HFFc6 (cell line): Measurements from ENCODE around the gene CASP3. TPM values are rescaled to one million over a fixed set of nuclear protein-coding genes. Genes with fewer than 3 reads are reported as not detected.
"Not testable (repeated sequence)": the region's sequence is repeated elsewhere in the genome, so short reads cannot be mapped to it uniquely, and the experiment has no call there.

ENCODE experiments used
- DNase-seq: peaks from one replicate; pipeline ENCODE4 v3.0.0-alpha.2; 2018
- H3K27ac Mint-ChIP-seq: 2 replicates; pipeline ENCODE4 v1.8.0; 2020; ENCODE audit warnings: mild to moderate bottlenecking, mixed read lengths
- H3K27me3 Mint-ChIP-seq: 2 replicates; pipeline ENCODE4 v1.8.0; 2021; ENCODE audit warnings: mild to moderate bottlenecking, moderate library complexity, mixed read lengths; ENCODE audit not compliant: insufficient read depth
- H3K36me3 Mint-ChIP-seq: 2 replicates; pipeline ENCODE4 v1.8.0; 2021; ENCODE audit warnings: low read depth, mixed read lengths
- H3K4me1 Mint-ChIP-seq: 2 replicates; pipeline ENCODE4 v1.8.0; 2020; ENCODE audit warnings: low read depth, mixed read lengths
- H3K4me3 Mint-ChIP-seq: 2 replicates; pipeline ENCODE4 v1.8.0; 2020; ENCODE audit warnings: mild to moderate bottlenecking, moderate library complexity, mixed read lengths
- H3K9me3 Mint-ChIP-seq: 2 replicates; pipeline ENCODE4 v1.8.0; 2020; ENCODE audit warnings: mild to moderate bottlenecking, mixed read lengths
- total RNA-seq, 6 experiments: library from RNA; stranded (reverse); fragmentation: NEBNext Ultra II Directional; extraction: Animal tissue kit (Norgen Biotek cat#: 25700); gene quantifications; 2 replicates in 1 of 6; 3 replicates in 5 of 6; pipeline ENCODE4 v1.2.3, GENCODE V29; 2021
- TF ChIP-seq, protein P1 (sequence below): fragments of 200-600 bp; sonication (generic); IDR thresholded peaks from 2 replicates; pipeline ENCODE4 v1.5.0; 2021; ENCODE audit warnings: antibody characterized with exemption, mild to moderate bottlenecking

The CASP3 gene
- total RNA-seq, 6 experiments from 2014 or later: 25.8 to 31.6 (median 26.5) TPM

DNA sequence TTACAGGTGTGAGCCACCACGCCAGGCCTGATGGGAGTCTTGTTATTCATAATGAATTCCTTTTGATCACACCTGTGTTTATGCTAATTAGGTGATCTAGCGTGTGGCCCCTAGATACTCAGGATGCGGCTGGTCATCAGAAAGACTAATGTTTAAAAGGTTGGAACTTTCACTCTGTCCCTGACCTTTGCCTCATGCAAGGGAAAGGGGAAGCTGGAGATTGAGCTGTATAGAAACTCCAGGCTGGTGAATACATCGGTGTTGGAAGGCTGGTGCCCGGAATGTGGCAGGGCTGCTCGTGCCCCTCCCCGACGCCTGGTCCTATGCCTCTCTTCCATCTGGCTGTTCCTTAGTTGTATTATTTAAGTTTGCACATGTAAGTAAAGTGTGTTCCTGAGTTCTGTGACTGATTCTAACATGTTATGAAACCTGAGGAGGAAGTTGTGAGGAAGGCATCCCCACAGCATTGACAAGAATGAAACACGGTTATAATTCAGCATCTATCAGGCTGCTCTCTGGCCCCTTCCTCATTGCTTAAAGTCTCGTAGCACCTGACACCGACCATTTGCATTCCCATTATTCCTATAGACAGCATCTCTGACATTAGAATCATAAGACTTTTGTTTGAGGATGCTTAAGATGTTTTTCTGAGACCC is 28.9 kb downstream of the CASP3 start:
- no peak for DNase-seq
- H3K4me1 Mint-ChIP-seq: peaks cover 16% of the 10 kb centered on the region
- no peak overlapping the region for H3K4me3 Mint-ChIP-seq
- H3K27me3 Mint-ChIP-seq: no peaks in the 10 kb centered on the region; the same call in 1 of the 2 replicates
- H3K27ac Mint-ChIP-seq: no peak overlapping the region
- TF ChIP-seq, protein P1, sequence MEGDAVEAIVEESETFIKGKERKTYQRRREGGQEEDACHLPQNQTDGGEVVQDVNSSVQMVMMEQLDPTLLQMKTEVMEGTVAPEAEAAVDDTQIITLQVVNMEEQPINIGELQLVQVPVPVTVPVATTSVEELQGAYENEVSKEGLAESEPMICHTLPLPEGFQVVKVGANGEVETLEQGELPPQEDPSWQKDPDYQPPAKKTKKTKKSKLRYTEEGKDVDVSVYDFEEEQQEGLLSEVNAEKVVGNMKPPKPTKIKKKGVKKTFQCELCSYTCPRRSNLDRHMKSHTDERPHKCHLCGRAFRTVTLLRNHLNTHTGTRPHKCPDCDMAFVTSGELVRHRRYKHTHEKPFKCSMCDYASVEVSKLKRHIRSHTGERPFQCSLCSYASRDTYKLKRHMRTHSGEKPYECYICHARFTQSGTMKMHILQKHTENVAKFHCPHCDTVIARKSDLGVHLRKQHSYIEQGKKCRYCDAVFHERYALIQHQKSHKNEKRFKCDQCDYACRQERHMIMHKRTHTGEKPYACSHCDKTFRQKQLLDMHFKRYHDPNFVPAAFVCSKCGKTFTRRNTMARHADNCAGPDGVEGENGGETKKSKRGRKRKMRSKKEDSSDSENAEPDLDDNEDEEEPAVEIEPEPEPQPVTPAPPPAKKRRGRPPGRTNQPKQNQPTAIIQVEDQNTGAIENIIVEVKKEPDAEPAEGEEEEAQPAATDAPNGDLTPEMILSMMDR: no peak
- H3K9me3 Mint-ChIP-seq: no peaks in the 10 kb centered on the region
- H3K36me3 Mint-ChIP-seq: peaks cover 8% of the 10 kb centered on the region

DNA sequence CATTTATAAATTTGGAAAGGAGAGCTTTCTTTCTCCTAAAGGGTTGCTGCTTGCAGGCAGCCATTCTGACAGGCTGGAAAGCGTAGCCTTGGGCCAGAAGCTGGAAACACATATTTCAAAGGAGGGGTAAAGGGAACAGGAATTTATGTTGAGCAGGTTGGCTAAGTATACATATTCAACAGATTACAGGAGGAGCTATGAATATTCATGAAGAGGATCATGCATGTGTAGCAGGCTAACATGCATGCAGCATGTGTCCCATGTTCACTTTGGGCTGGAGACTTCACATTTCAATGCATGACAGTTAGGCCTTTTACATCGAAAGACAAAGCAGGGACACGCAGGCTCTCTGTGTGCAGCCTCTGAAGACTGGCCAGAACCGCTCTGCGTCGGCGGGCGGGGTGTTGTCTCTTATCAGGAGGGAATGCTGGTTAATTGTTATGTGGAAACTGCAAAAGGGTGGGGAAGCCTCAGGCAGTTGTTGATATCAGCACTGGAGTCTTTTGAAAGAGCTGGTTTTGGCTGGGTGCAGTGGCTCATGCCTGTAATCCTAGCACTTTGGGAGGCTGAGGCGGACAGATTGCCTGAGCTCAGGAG is 31.5 kb downstream of the CASP3 start:
- no peak overlapping the region for H3K27ac Mint-ChIP-seq
- TF ChIP-seq, protein P1: no peak
- H3K27me3 Mint-ChIP-seq: no peaks in the 10 kb centered on the region; the same call in 1 of the 2 replicates
- no peak overlapping the region for H3K4me3 Mint-ChIP-seq
- peaks cover 4% of the 10 kb centered on the region; the same call in 1 of the 2 replicates for H3K36me3 Mint-ChIP-seq
- no peak for DNase-seq
- peaks cover 5% of the 10 kb centered on the region; the same call in 1 of the 2 replicates for H3K9me3 Mint-ChIP-seq
- peaks cover 16% of the 10 kb centered on the region for H3K4me1 Mint-ChIP-seq

DNA sequence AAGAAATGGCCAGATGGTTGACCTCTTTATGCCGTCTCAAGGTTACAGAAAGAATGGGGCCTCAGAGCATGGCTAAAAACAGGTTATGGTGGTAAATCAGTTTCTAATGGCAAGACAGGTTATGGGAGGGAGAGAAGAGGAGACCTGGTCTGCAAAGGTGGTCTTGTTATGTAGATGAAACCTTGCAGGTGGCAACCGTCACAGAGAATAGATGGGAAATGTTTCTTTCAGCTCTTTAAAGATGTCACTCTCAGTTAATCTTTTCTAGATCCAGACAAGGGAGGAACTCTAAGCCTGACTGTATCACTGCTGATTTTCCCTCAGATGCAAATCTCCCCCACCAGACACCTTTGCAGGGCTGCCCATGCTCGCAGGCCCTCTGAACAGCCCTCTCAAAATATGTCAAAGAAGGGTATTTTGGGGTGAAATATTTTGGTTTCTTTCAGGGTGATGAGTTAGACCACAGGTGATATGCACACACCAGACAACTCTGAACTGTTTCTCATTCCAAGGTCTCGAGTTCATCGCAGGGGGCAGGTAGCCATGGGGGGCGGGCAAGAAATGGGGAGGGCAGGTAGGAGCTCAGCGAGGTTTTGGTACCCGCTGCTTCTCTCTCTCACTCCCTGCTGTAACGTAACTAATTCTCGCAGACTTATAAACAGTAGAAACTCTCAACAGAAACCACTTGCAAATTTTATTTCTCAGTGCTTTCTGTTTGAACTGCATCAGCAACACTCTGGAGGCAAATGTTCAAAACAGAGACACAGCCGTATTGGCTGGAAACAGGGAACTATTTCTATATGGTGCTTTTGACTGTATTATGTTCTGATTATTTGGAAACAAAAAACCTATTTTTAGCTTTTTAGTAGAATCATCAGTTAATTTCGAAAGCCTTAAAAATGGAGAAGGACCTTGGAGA is 32.4 kb downstream of the CASP3 start:
- Mint-ChIP-seq H3K4me3 (no peak overlapping the region), H3K27ac (no peak overlapping the region), H3K9me3 (peaks cover 5% of the 10 kb centered on the region; the same call in 1 of the 2 replicates), H3K27me3 (no peaks in the 10 kb centered on the region; the same call in 1 of the 2 replicates), H3K36me3 (peaks cover 4% of the 10 kb centered on the region; the same call in 1 of the 2 replicates), H3K4me1 (peaks cover 16% of the 10 kb centered on the region)
- no peak for DNase-seq
- TF ChIP-seq, protein P1: no peak

DNA sequence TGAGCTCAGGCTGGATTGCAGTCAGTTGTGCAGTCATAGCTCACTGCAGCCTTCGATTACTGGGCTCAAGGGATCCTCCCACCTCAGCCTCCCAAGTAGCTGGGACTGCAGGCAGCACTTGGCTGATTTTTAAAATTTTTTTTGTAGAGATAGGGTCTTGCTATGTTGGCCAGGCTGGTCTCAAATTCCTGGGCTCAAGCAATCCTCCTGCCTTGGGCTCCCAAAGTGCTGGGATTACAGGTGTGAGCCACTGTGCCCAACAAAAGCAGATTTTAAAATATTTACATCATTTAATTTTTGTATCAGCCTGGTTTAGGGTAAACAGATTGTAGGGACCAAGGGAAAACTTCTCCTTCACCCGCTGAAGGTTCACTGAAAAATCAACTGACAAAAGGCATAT is 33.1 kb downstream of the CASP3 start:
- peaks cover 16% of the 10 kb centered on the region for H3K4me1 Mint-ChIP-seq
- not testable (repeated sequence) for H3K9me3 Mint-ChIP-seq, H3K4me3 Mint-ChIP-seq, H3K36me3 Mint-ChIP-seq, DNase-seq, H3K27ac Mint-ChIP-seq, H3K27me3 Mint-ChIP-seq

DNA sequence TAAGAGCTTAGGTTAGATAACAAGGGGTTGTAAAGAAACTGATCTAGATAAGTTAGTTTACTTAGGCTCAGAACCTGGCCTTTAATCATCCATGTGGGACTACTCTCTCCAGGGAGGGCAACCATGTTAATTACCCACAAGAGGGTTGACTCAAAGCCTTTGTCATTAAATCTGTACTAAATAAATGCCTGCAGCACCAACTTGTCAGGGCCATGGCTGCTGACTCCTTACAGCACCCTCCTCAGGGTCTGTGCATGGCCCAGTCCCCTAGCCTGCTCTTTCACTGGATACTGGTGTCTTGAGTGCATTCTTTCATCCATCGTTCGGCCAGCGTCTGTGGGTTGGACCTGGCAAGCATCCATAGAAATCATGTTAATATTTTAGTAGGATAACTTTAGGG is 34.7 kb downstream of the CASP3 start:
- peaks cover 16% of the 10 kb centered on the region for H3K4me1 Mint-ChIP-seq
- DNase-seq: no peak
- H3K9me3 Mint-ChIP-seq: peaks cover 5% of the 10 kb centered on the region; the same call in 1 of the 2 replicates
- peaks cover 3% of the 10 kb centered on the region for H3K27me3 Mint-ChIP-seq
- TF ChIP-seq, protein P1: no peak
- no peak overlapping the region for H3K27ac Mint-ChIP-seq
- no peak overlapping the region for H3K4me3 Mint-ChIP-seq
- H3K36me3 Mint-ChIP-seq: peaks cover 4% of the 10 kb centered on the region; the same call in 1 of the 2 replicates
